OCI-LY3 (cell line): ENCODE data around the gene GOSR2.

ENCODE experiments used
- EZH2phosphoT487 ChIP-seq: fragments of 200-600 bp; shearing (Covaris generic); IDR thresholded peaks from 2 replicates; pipeline ENCODE4 v1.6.1; 2018; ENCODE audit warnings: antibody characterized with exemption, mixed run types, low read depth
- TF ChIP-seq, protein P1 (sequence below): fragments of 200-600, 300-600 bp; sonication (generic); IDR thresholded peaks from 2 replicates; pipeline ENCODE4 v1.5.1; 2014; ENCODE audit warnings: antibody characterized with exemption, low read length, low read depth

DNA sequence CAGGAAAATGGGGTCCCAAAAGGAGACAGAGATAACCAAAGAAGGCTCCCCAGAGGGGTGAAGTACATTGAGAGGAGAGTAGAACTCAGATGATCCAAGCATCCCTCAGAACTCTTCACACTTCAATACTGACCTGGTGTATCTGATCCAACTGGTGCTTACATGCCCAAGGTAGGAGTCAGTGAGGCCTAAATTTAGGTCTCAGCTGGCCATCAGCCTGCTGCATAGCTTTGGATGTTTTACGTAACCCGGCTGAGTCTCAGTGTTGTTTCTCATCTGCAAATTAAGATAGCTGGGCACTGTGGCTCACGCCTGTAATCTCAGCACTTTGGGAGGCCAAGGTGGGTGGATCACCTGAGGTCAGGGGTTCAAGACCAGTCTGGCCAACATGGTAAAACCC lies 11.6 kb upstream of the GOSR2 start:
- TF ChIP-seq, protein P1, sequence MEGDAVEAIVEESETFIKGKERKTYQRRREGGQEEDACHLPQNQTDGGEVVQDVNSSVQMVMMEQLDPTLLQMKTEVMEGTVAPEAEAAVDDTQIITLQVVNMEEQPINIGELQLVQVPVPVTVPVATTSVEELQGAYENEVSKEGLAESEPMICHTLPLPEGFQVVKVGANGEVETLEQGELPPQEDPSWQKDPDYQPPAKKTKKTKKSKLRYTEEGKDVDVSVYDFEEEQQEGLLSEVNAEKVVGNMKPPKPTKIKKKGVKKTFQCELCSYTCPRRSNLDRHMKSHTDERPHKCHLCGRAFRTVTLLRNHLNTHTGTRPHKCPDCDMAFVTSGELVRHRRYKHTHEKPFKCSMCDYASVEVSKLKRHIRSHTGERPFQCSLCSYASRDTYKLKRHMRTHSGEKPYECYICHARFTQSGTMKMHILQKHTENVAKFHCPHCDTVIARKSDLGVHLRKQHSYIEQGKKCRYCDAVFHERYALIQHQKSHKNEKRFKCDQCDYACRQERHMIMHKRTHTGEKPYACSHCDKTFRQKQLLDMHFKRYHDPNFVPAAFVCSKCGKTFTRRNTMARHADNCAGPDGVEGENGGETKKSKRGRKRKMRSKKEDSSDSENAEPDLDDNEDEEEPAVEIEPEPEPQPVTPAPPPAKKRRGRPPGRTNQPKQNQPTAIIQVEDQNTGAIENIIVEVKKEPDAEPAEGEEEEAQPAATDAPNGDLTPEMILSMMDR: no peak
- TF ChIP-seq EZH2phosphoT487: no peak
